ENCODE data around the gene OST4.

OST4 gene

GRCh38 chr2:27084297-27085061 is 13.0 kb upstream of the OST4 start:
- no peaks in the 10 kb centered on the region for H3K9me2 ChIP-seq (replicated peaks; ENCODE audit: low read depth, low read length)

DNA sequence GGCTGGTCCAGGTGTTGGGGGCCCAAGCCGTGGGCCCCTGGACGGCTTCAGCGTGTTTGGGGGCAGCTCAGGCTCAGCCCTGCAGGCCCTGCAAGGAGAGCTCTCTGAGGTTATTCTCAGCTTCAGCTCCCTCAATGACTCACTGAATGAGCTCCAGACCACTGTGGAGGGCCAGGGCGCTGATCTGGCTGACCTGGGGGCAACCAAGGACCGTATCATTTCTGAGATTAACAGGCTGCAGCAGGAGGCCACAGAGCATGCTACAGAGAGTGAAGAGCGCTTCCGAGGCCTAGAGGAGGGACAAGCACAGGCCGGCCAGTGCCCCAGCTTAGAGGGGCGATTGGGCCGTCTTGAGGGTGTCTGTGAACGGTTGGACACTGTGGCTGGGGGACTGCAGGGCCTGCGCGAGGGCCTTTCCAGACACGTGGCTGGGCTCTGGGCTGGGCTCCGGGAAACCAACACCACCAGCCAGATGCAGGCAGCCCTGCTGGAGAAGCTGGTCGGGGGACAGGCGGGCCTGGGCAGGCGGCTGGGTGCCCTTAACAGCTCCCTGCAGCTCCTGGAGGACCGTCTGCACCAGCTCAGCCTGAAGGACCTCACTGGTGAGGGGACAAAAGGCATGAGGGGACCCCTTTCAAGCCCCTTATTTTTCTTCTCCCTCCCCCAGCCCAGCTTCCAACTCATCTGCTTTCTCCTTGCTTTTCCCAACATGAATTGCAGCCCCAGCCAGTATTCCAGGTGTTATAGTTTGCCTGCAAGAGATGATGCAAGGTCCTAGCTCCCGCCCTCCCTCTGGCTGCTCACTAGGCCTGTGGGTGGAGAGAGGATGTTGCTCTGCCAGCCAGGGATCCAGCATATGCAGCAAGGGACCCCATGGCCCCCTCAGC is 12.2 kb upstream of the OST4 start:
- H3K9me2 ChIP-seq (replicated peaks; ENCODE audit: low read depth, low read length): no peaks in the 10 kb centered on the region
- no peaks in the 10 kb centered on the region for H3K9me3 ChIP-seq (ENCODE audit: insufficient read depth, low read depth, low read length)
- H3K4me2 ChIP-seq (ENCODE audit: low read depth, low read length, poor library complexity, severe bottlenecking): peak overlapping the region; percentile 6
- H3K4me3 ChIP-seq (ENCODE audit: low read length, poor library complexity, severe bottlenecking): no peak overlapping the region
- H3K79me2 ChIP-seq (ENCODE audit: insufficient read depth, low read length): peaks cover 21% of the 10 kb centered on the region; the same call in 1 of the 2 replicates
- no peak for TF ChIP-seq EZH2phosphoT487 (IDR thresholded peaks at IDR 0.05; ENCODE audit: borderline replicate concordance)
- TF ChIP-seq, protein P1, sequence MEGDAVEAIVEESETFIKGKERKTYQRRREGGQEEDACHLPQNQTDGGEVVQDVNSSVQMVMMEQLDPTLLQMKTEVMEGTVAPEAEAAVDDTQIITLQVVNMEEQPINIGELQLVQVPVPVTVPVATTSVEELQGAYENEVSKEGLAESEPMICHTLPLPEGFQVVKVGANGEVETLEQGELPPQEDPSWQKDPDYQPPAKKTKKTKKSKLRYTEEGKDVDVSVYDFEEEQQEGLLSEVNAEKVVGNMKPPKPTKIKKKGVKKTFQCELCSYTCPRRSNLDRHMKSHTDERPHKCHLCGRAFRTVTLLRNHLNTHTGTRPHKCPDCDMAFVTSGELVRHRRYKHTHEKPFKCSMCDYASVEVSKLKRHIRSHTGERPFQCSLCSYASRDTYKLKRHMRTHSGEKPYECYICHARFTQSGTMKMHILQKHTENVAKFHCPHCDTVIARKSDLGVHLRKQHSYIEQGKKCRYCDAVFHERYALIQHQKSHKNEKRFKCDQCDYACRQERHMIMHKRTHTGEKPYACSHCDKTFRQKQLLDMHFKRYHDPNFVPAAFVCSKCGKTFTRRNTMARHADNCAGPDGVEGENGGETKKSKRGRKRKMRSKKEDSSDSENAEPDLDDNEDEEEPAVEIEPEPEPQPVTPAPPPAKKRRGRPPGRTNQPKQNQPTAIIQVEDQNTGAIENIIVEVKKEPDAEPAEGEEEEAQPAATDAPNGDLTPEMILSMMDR (conservative IDR thresholded peaks at IDR 0.05; ENCODE audit: low read length): no peak
- no peaks in the 10 kb centered on the region for H4K20me1 ChIP-seq (ENCODE audit: insufficient read depth, low read length, poor library complexity, severe bottlenecking)
- H3K27me3 ChIP-seq (ENCODE audit: insufficient read depth, low read length, poor library complexity, severe bottlenecking): no peaks in the 10 kb centered on the region
- no peak overlapping the region for H2AFZ ChIP-seq (ENCODE audit: low read length)
- peaks cover 7% of the 10 kb centered on the region; the same call in 1 of the 2 replicates for H3F3A ChIP-seq (ENCODE audit: low read depth)
- H3K36me3 ChIP-seq (ENCODE audit: insufficient read depth, low read length): no peaks in the 10 kb centered on the region
- H3K4me1 ChIP-seq (ENCODE audit: insufficient read depth, low read length, poor library complexity, severe bottlenecking): peaks cover 49% of the 10 kb centered on the region
- peak overlapping the region; percentile 23 for H3K9ac ChIP-seq (ENCODE audit: low read depth, low read length, poor library complexity, severe bottlenecking)

More at GRCh38 chr2:27084297-27085061, 13.0 kb upstream of the OST4 start:
- peaks cover 53% of the 10 kb centered on the region for H3K4me1 ChIP-seq (ENCODE audit: insufficient read depth, low read length, poor library complexity, severe bottlenecking)
- no peaks in the 10 kb centered on the region for H3K27me3 ChIP-seq (ENCODE audit: insufficient read depth, low read length, poor library complexity, severe bottlenecking)
- H4K20me1 ChIP-seq (ENCODE audit: insufficient read depth, low read length, poor library complexity, severe bottlenecking): no peaks in the 10 kb centered on the region
- H3K79me2 ChIP-seq (ENCODE audit: insufficient read depth, low read length): peaks cover 21% of the 10 kb centered on the region; the same call in 1 of the 2 replicates
- TF ChIP-seq EZH2phosphoT487 (IDR thresholded peaks at IDR 0.05; ENCODE audit: borderline replicate concordance): no peak
- TF ChIP-seq, protein P1 (conservative IDR thresholded peaks at IDR 0.05; ENCODE audit: low read length): 0 out of 2 replicates have a peak, but pooled peaks have one; percentile 13
- H3K4me2 ChIP-seq (ENCODE audit: low read depth, low read length, poor library complexity, severe bottlenecking): peak overlapping the region; percentile 69
- no peaks in the 10 kb centered on the region for H3K9me3 ChIP-seq (ENCODE audit: insufficient read depth, low read depth, low read length)
- H3K4me3 ChIP-seq (ENCODE audit: low read length, poor library complexity, severe bottlenecking): no peak overlapping the region
- H3K36me3 ChIP-seq (ENCODE audit: insufficient read depth, low read length): no peaks in the 10 kb centered on the region
- no peak overlapping the region for H2AFZ ChIP-seq (ENCODE audit: low read length)
- no peak overlapping the region for H3K9ac ChIP-seq (ENCODE audit: low read depth, low read length, poor library complexity, severe bottlenecking)
- H3F3A ChIP-seq (ENCODE audit: low read depth): peaks cover 7% of the 10 kb centered on the region; the same call in 1 of the 2 replicates

DNA sequence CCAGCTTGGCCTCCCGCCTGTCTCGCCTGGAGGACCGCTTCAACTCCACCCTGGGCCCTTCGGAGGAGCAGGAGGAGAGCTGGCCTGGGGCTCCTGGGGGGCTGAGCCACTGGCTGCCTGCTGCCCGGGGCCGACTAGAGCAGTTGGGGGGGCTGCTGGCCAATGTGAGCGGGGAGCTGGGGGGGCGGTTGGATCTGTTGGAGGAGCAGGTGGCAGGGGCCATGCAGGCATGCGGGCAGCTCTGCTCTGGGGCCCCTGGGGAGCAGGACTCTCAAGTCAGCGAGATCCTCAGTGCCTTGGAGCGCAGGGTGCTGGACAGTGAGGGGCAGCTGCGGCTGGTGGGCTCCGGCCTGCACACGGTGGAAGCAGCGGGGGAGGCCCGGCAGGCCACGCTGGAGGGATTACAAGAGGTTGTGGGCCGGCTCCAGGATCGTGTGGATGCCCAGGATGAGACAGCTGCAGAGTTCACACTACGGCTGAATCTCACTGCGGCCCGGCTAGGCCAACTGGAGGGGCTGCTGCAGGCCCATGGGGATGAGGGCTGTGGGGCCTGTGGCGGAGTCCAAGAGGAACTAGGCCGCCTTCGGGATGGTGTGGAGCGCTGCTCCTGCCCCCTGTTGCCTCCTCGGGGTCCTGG is 11.4 kb upstream of the OST4 start:
- no peaks in the 10 kb centered on the region for H4K20me1 ChIP-seq (ENCODE audit: insufficient read depth, low read length, poor library complexity, severe bottlenecking)
- no peak overlapping the region for H2AFZ ChIP-seq (ENCODE audit: low read length)
- H3K4me3 ChIP-seq (ENCODE audit: low read length, poor library complexity, severe bottlenecking): no peak overlapping the region
- peak overlapping the region; percentile 77 for H3K9ac ChIP-seq (ENCODE audit: low read depth, low read length, poor library complexity, severe bottlenecking)
- H3K4me1 ChIP-seq (ENCODE audit: insufficient read depth, low read length, poor library complexity, severe bottlenecking): peaks cover 45% of the 10 kb centered on the region
- peaks cover 21% of the 10 kb centered on the region; the same call in 1 of the 2 replicates for H3K79me2 ChIP-seq (ENCODE audit: insufficient read depth, low read length)
- no peaks in the 10 kb centered on the region for H3K36me3 ChIP-seq (ENCODE audit: insufficient read depth, low read length)
- no peaks in the 10 kb centered on the region for H3K9me3 ChIP-seq (ENCODE audit: insufficient read depth, low read depth, low read length)
- no peaks in the 10 kb centered on the region for H3K9me2 ChIP-seq (replicated peaks; ENCODE audit: low read depth, low read length)
- peak overlapping the region; percentile 90 for H3K4me2 ChIP-seq (ENCODE audit: low read depth, low read length, poor library complexity, severe bottlenecking)
- no peaks in the 10 kb centered on the region for H3K27me3 ChIP-seq (ENCODE audit: insufficient read depth, low read length, poor library complexity, severe bottlenecking)
- no peak for TF ChIP-seq EZH2phosphoT487 (IDR thresholded peaks at IDR 0.05; ENCODE audit: borderline replicate concordance)
- TF ChIP-seq, protein P1 (conservative IDR thresholded peaks at IDR 0.05; ENCODE audit: low read length): no peak
- peaks cover 7% of the 10 kb centered on the region; the same call in 1 of the 2 replicates for H3F3A ChIP-seq (ENCODE audit: low read depth)

Data from Loucy (cell line).